GM12878 (cell line): ENCODE measurements around the gene WWTR1. TPM values are rescaled to one million over a fixed set of nuclear protein-coding genes. Genes with fewer than 3 reads are reported as not detected.

Source experiments
- BCL11A ChIP-seq: IDR thresholded peaks from 2 replicates; pipeline ENCODE4 v1.6.1; 2011; ENCODE audit warnings: low read depth, low read length
- BRCA1 ChIP-seq: IDR thresholded peaks from 2 replicates; pipeline ENCODE4 v1.6.1; 2011; ENCODE audit warnings: low read depth, low read length, improper control_type of control experiment
- CHD4 ChIP-seq: fragments of 200-600 bp; sonication (generic); IDR thresholded peaks from 2 replicates; pipeline ENCODE4 v1.6.1; 2016; ENCODE audit warnings: mild to moderate bottlenecking
- CREB1 ChIP-seq: IDR thresholded peaks from 2 replicates; pipeline ENCODE4 v1.6.1; 2012; ENCODE audit warnings: low read depth, mild to moderate bottlenecking, inconsistent platforms
- CREM ChIP-seq: IDR thresholded peaks from 2 replicates; pipeline ENCODE4 v1.6.1; 2014; ENCODE audit warnings: antibody characterized with exemption, low read depth
- DPF2 ChIP-seq: fragments of 450-650 bp; IDR thresholded peaks from 2 replicates; pipeline ENCODE4 v1.6.1; 2017; ENCODE audit warnings: mild to moderate bottlenecking
- EED ChIP-seq: sonication (generic); IDR thresholded peaks from 2 replicates; pipeline ENCODE4 v1.6.1; 2016; ENCODE audit warnings: antibody characterized with exemption, low read depth
- EP300 ChIP-seq, 2 experiments: fragments of 150-350 bp in 1 of 2; IDR thresholded peaks; 2 replicates each; pipeline ENCODE4 v1.6.1; 2011 to 2012; ENCODE audit warnings: low read depth in 2 of 2, low read length in 2 of 2, borderline replicate concordance in 1 of 2, improper control_type of control experiment in 1 of 2, inconsistent platforms in 1 of 2; ENCODE audit not compliant: control insufficient read depth in 1 of 2
- IKZF1 ChIP-seq: fragments of 450-650 bp; conservative IDR thresholded peaks from 2 replicates; pipeline ENCODE4 v1.6.1; 2017; ENCODE audit warnings: antibody characterized with exemption, mild to moderate bottlenecking
- IKZF2 ChIP-seq, 2 experiments: fragments of 450-650 bp; IDR thresholded peaks; 2 replicates each; pipeline ENCODE4 v1.6.1; 2017; ENCODE audit warnings: mild to moderate bottlenecking in 2 of 2, moderate library complexity in 2 of 2
- IRF4 ChIP-seq: IDR thresholded peaks from 2 replicates; pipeline ENCODE4 v1.6.1; 2011; ENCODE audit warnings: low read depth, low read length
- NBN ChIP-seq: fragments of 450-650 bp; IDR thresholded peaks from 2 replicates; pipeline ENCODE4 v1.6.1; 2016
- POU2F2 ChIP-seq: IDR thresholded peaks from 3 replicates; pipeline ENCODE4 v1.6.1; 2011; ENCODE audit warnings: low read depth, mild to moderate bottlenecking, low read length, borderline replicate concordance
- RAD21 ChIP-seq: IDR thresholded peaks from 2 replicates; pipeline ENCODE4 v1.6.1; 2011; ENCODE audit warnings: mild to moderate bottlenecking, low read depth, low read length, moderate library complexity; ENCODE audit not compliant: insufficient read depth
- RB1 ChIP-seq: fragments of 450-650 bp; formaldehyde crosslinking; IDR thresholded peaks from 2 replicates; pipeline ENCODE4 v1.6.1; 2017; ENCODE audit warnings: mild to moderate bottlenecking, borderline replicate concordance
- RCOR1 ChIP-seq: conservative IDR thresholded peaks from 2 replicates; pipeline ENCODE4 v1.6.1; 2012; ENCODE audit warnings: low read depth, low read length, improper control_type of control experiment
- SMAD1 ChIP-seq: fragments of 450-650 bp; IDR thresholded peaks from 2 replicates; pipeline ENCODE4 v1.6.1; 2018; ENCODE audit warnings: mild to moderate bottlenecking, low read depth; ENCODE audit not compliant: partially characterized antibody
- SMARCA5 ChIP-seq: fragments of 450-650 bp; IDR thresholded peaks from 2 replicates; pipeline ENCODE4 v1.6.1; 2017; ENCODE audit warnings: mild to moderate bottlenecking
- SMC3 ChIP-seq: IDR thresholded peaks from 2 replicates; pipeline ENCODE4 v1.6.1; 2011; ENCODE audit warnings: low read length, improper control_type of control experiment, borderline replicate concordance
- SREBF1 ChIP-seq: IDR thresholded peaks from 2 replicates; pipeline ENCODE4 v1.6.1; 2012; ENCODE audit warnings: mild to moderate bottlenecking, low read length
- SREBF2 ChIP-seq: IDR thresholded peaks from 2 replicates; pipeline ENCODE4 v1.6.1; 2012; ENCODE audit warnings: mild to moderate bottlenecking, low read length
- SRF ChIP-seq, 2 experiments: IDR thresholded peaks; 2 replicates each; pipeline ENCODE4 v1.6.1; 2011; ENCODE audit warnings: low read depth in 2 of 2, low read length in 2 of 2, mild to moderate bottlenecking in 1 of 2, moderate library complexity in 1 of 2
- TAF1 ChIP-seq: IDR thresholded peaks from 2 replicates; pipeline ENCODE4 v1.6.1; 2011; ENCODE audit warnings: mild to moderate bottlenecking, low read depth, low read length, borderline replicate concordance
- TCF3 ChIP-seq: IDR thresholded peaks from 2 replicates; pipeline ENCODE4 v1.6.1; 2012; ENCODE audit warnings: low read depth, mild to moderate bottlenecking, low read length, borderline replicate concordance; ENCODE audit not compliant: insufficient read depth
- ZNF687 ChIP-seq: fragments of 450-650 bp; IDR thresholded peaks from 2 replicates; pipeline ENCODE4 v1.6.1; 2017; ENCODE audit warnings: mild to moderate bottlenecking, moderate library complexity
- ZSCAN29 ChIP-seq: fragments of 450-650 bp; IDR thresholded peaks from 2 replicates; pipeline ENCODE4 v1.6.1; 2017; ENCODE audit warnings: mild to moderate bottlenecking, moderate library complexity
- polyA plus RNA-seq, 11 experiments: library from polyadenylated mRNA; depleted of rRNA in 4 of 11; unstranded in 6 of 11; stranded (reverse) in 5 of 11; fragments of >200 nt; fragmentation: Nextera tagmentation in 4 of 11; fragmentation: Illumina TruSeq in 1 of 11; extraction: Ambion mirVana in 4 of 11; extraction: Trizol in 1 of 11; gene quantifications; 1 replicate in 1 of 11; 2 replicates in 10 of 11; pipeline versions ENCODE4 v1.2.1 to v1.2.3, GENCODE V29; 2011 to 2016; ENCODE audit warnings: inconsistent platforms in 2 of 11, missing spikeins in 2 of 11, low read depth in 1 of 11
- total RNA-seq, 4 experiments: library from RNA; depleted of rRNA in 3 of 4; stranded (reverse); fragments of >200 nt in 3 of 4; fragmentation: Illumina TruSeq in 1 of 4; extraction: Trizol in 1 of 4; gene quantifications; 2 replicates each; pipeline versions ENCODE4 v1.2.1 to v1.2.3, GENCODE V29; 2013 to 2021
- TF ChIP-seq, protein P1 (sequence below): IDR thresholded peaks from 2 replicates; pipeline ENCODE4 v1.6.1; 2011; ENCODE audit warnings: low read depth, mild to moderate bottlenecking, low read length, moderate library complexity, borderline replicate concordance; ENCODE audit errors: extremely low read depth

The WWTR1 gene
- total and polyA plus RNA-seq, 10 of the 15 experiments (the other 5 are each of a cell fraction or from before 2014, with no cell fraction given) = 2.5 to 18.5 (median 5.8) TPM

GRCh38 chr3:149657926-149658743, at the start of gene WWTR1 (continued):
- peak; percentile 46 for TF ChIP-seq IKZF1
- 0 out of 2 replicates have a peak, but pooled peaks have one; percentile 11 for TF ChIP-seq BCL11A
- peak; percentile 23 to 47; a peak in 2 of 4 replicates for TF ChIP-seq IKZF2 (IDR thresholded peaks at IDR 0.05)
- peak; percentile 24; the same call in 1 of the 2 replicates for TF ChIP-seq RB1
- peak; percentile 27; the same call in 1 of the 2 replicates for TF ChIP-seq SMC3
- TF ChIP-seq BRCA1 = no peak
- TF ChIP-seq DPF2 = peak; percentile 77
- TF ChIP-seq ZSCAN29 = 0 out of 2 replicates have a peak, but pooled peaks have one; percentile 54
- TF ChIP-seq ZNF687 = peak; percentile 54
- TF ChIP-seq IRF4 = peak; percentile 19; the same call in 1 of the 2 replicates
- TF ChIP-seq RCOR1 = no peak; the same call in 1 of the 2 replicates
- TF ChIP-seq SREBF1 = no peak
- peak; percentile 45; the same call in 1 of the 2 replicates for TF ChIP-seq SMARCA5
- peak; percentile 57; the same call in 1 of the 3 replicates for TF ChIP-seq POU2F2
- 0 out of 2 replicates have a peak, but pooled peaks have one; percentile 14 for TF ChIP-seq CREM
- TF ChIP-seq SMAD1 = peak; percentile 27
- peak; percentile 45; the same call in 1 of the 2 replicates for TF ChIP-seq TAF1
- TF ChIP-seq NBN = no peak
- peak; percentile 54 for TF ChIP-seq RAD21
- peak; percentile 61; the same call in 1 of the 2 replicates for TF ChIP-seq EED
- 0 out of 2 replicates have a peak, but pooled peaks have one; percentile 19 for TF ChIP-seq CREB1
- TF ChIP-seq CHD4 = no peak
- TF ChIP-seq SRF (IDR thresholded peaks at IDR 0.05; ENCODE audit: low read depth in 2 of 2, low read length in 2 of 2) = peak; percentile 97
- TF ChIP-seq EP300 (IDR thresholded peaks at IDR 0.05; ENCODE audit: borderline replicate concordance in 1 of 2, control insufficient read depth in 1 of 2, low read depth in 2 of 2, low read length in 2 of 2) = 0 out of 4 replicates have a peak, but pooled peaks of 1 of the 2 experiments have one; percentile 18
- TF ChIP-seq SREBF2 = no peak
- TF ChIP-seq TCF3 = no peak
- TF ChIP-seq, protein P1, sequence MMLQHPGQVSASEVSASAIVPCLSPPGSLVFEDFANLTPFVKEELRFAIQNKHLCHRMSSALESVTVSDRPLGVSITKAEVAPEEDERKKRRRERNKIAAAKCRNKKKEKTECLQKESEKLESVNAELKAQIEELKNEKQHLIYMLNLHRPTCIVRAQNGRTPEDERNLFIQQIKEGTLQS = no peak
